ENCODE measurements around the gene EFCC1.
"Not testable (repeated sequence)": the region's sequence is repeated elsewhere in the genome, so short reads cannot be mapped to it uniquely, and the experiment has no call there.

EFCC1 gene

GRCh38 chr3:129058441-129059200 is 57.5 kb downstream of the EFCC1 start:
- no peak for DNase-seq

- DNase-seq: no peak
Measured at GRCh38 chr3:129059311-129059958, 58.3 kb downstream of the EFCC1 start.

GRCh38 chr3:129060276-129061022 is 59.3 kb downstream of the EFCC1 start, which contains the start of gene GP9:
Gene GP9 (plus strand): TSS chr3:129060779. CDS start chr3:129061740, 961 bp downstream.
- DNase-seq: no peak

- DNase-seq: no peak
Measured at GRCh38 chr3:129061023-129061887, 60.2 kb downstream of the EFCC1 start.

- DNase-seq: no peak
Measured at GRCh38 chr3:129061888-129062834, 61.1 kb downstream of the EFCC1 start.

GRCh38 chr3:129063091-129063640 is 62.1 kb downstream of the EFCC1 start:
- DNase-seq: no peak

GRCh38 chr3:129063841-129064482 is 62.9 kb downstream of the EFCC1 start:
- DNase-seq: no peak

- no peak for DNase-seq
Measured at GRCh38 chr3:129065016-129065719, 64.1 kb downstream of the EFCC1 start.

- no peak for DNase-seq
Measured at GRCh38 chr3:129065720-129066073, 64.6 kb downstream of the EFCC1 start.

- DNase-seq: peak; percentile 23
Measured at GRCh38 chr3:129067719-129068118, 66.6 kb downstream of the EFCC1 start.

- DNase-seq: peak; percentile 19
Measured at GRCh38 chr3:129068291-129068886, 67.3 kb downstream of the EFCC1 start.

GRCh38 chr3:129069313-129070085 is 68.4 kb downstream of the EFCC1 start:
- not testable (repeated sequence) for DNase-seq

- DNase-seq: no peak
Measured at GRCh38 chr3:129070086-129070885, 69.2 kb downstream of the EFCC1 start.

- DNase-seq: no peak
Measured at GRCh38 chr3:129077222-129077621, 76.1 kb downstream of the EFCC1 start.

GRCh38 chr3:129078510-129078909 is 77.4 kb downstream of the EFCC1 start:
- DNase-seq: no peak

- DNase-seq: no peak
Measured at GRCh38 chr3:129081503-129081902, 80.4 kb downstream of the EFCC1 start.

GRCh38 chr3:129082026-129082425 is 80.9 kb downstream of the EFCC1 start:
- DNase-seq: no peak

GRCh38 chr3:129084501-129084900 is 83.4 kb downstream of the EFCC1 start:
- DNase-seq: no peak
